Cardiac muscle cell (in vitro differentiated cells and primary cell): ENCODE measurements around the gene MLLT10. TPM values are rescaled to one million over a fixed set of nuclear protein-coding genes. Genes with fewer than 3 reads are reported as not detected.
A peak's percentile ranks its signal among the peaks of the same experiment; 100 is the strongest.

Experiments used
- DNase-seq, 2 donors: peaks; one replicate each; pipeline versions ENCODE4 v3.0.0 to v3.0.0-alpha.2; 2010 to 2017; ENCODE audit warnings: low read depth in 1 of 2, low spot score in 1 of 2
- H3K27ac ChIP-seq: fragments of 200-600 bp; sonication (generic); 2 replicates; pipeline ENCODE4 v1.5.1; 2016
- H3K27me3 ChIP-seq: fragments of 200-600 bp; sonication (generic); 2 replicates; pipeline ENCODE4 v1.6.0; 2016; ENCODE audit warnings: control low read depth
- H3K36me3 ChIP-seq: fragments of 200-600 bp; sonication (generic); 2 replicates; pipeline ENCODE4 v1.5.1; 2016; ENCODE audit warnings: control low read depth
- H3K4me1 ChIP-seq: fragments of 200-600 bp; sonication (generic); 2 replicates; pipeline ENCODE4 v1.8.1; 2017; ENCODE audit warnings: low read depth, mild to moderate bottlenecking, mixed run types
- H3K4me3 ChIP-seq: fragments of 200-600 bp; sonication (generic); 2 replicates; pipeline ENCODE4 v1.5.1; 2016; ENCODE audit warnings: mild to moderate bottlenecking
- H3K9me3 ChIP-seq: fragments of 200-600 bp; sonication (generic); 2 replicates; pipeline ENCODE4 v1.5.1; 2017; ENCODE audit warnings: low read depth, mild to moderate bottlenecking, control low read depth
- CTCF ChIP-seq: IDR thresholded peaks from 2 replicates; pipeline ENCODE4 v1.5.1; 2012; ENCODE audit warnings: low read depth, mild to moderate bottlenecking, low read length
- polyA plus RNA-seq: library from polyadenylated mRNA; unstranded; fragments of >200 nt; fragmentation: Nextera tagmentation; extraction: Ambion mirVana; gene quantifications from 2 replicates; pipeline ENCODE4 v1.2.1, GENCODE V29; 2016
- total RNA-seq: library from RNA; depleted of rRNA; stranded (reverse); fragments of >200 nt; gene quantifications from 2 replicates; pipeline ENCODE4 v1.2.3, GENCODE V29; 2016

MLLT10 gene
- total and polyA plus RNA-seq, 2 experiments from 2014 or later = 38.4 to 40.6 TPM

- Histone ChIP-seq H3K9me3 (no peaks in the 10 kb centered on the region), H3K27ac (peak overlapping the region; percentile 96), H3K27me3 (no peaks in the 10 kb centered on the region), H3K36me3 (no peaks in the 10 kb centered on the region), H3K4me1 (peaks cover 42% of the 10 kb centered on the region), H3K4me3 (peak overlapping the region; percentile 78)
- peak; percentile 65 to 86 for DNase-seq
- no peak for TF ChIP-seq CTCF
Observed at GRCh38 chr10:21516242-21517131, 17.5 kb upstream of the MLLT10 start.

- Histone ChIP-seq H3K9me3 (no peaks in the 10 kb centered on the region), H3K4me1 (peaks cover 42% of the 10 kb centered on the region), H3K27me3 (no peaks in the 10 kb centered on the region), H3K4me3 (peak overlapping the region; percentile 78), H3K36me3 (no peaks in the 10 kb centered on the region), H3K27ac (peak overlapping the region; percentile 96)
- TF ChIP-seq CTCF = no peak
- peak; percentile 72 to 77 for DNase-seq
Observed at GRCh38 chr10:21517134-21518031, 16.6 kb upstream of the MLLT10 start.

- Histone ChIP-seq H3K4me3 (peak overlapping the region; percentile 78), H3K36me3 (no peaks in the 10 kb centered on the region), H3K27me3 (no peaks in the 10 kb centered on the region), H3K27ac (peak overlapping the region; percentile 96), H3K9me3 (no peaks in the 10 kb centered on the region), H3K4me1 (peaks cover 42% of the 10 kb centered on the region)
- DNase-seq = peak in 1 of 2 donors; percentile 91
- TF ChIP-seq CTCF = no peak
Observed at GRCh38 chr10:21518149-21518640, 15.8 kb upstream of the MLLT10 start.

GRCh38 chr10:21518641-21519396 is 15.2 kb upstream of the MLLT10 start:
- Histone ChIP-seq H3K36me3 (no peaks in the 10 kb centered on the region), H3K27ac (peak overlapping the region; percentile 96), H3K4me1 (peaks cover 45% of the 10 kb centered on the region), H3K9me3 (no peaks in the 10 kb centered on the region), H3K27me3 (no peaks in the 10 kb centered on the region), H3K4me3 (peak overlapping the region; percentile 78)
- no peak for TF ChIP-seq CTCF
- peak; percentile 74 to 78 for DNase-seq
